GM12878 (cell line): ENCODE measurements around the gene TNXB.
"Not testable (repeated sequence)": the region's sequence is repeated elsewhere in the genome, so short reads cannot be mapped to it uniquely, and the experiment has no call there.

Experiments used
- EZH2 ChIP-seq: IDR thresholded peaks from 2 replicates; pipeline ENCODE4 v1.6.1; 2012; ENCODE audit warnings: low read depth, mild to moderate bottlenecking, control low read depth, inconsistent platforms, low read length, borderline replicate concordance; ENCODE audit not compliant: control insufficient read depth
- REST ChIP-seq: IDR thresholded peaks from 2 replicates; pipeline ENCODE4 v1.6.1; 2012; ENCODE audit warnings: mild to moderate bottlenecking, low read depth, low read length
- USF2 ChIP-seq: IDR thresholded peaks from 2 replicates; pipeline ENCODE4 v1.6.1; 2011; ENCODE audit warnings: low read depth, low read length, improper control_type of control experiment, borderline replicate concordance

DNA sequence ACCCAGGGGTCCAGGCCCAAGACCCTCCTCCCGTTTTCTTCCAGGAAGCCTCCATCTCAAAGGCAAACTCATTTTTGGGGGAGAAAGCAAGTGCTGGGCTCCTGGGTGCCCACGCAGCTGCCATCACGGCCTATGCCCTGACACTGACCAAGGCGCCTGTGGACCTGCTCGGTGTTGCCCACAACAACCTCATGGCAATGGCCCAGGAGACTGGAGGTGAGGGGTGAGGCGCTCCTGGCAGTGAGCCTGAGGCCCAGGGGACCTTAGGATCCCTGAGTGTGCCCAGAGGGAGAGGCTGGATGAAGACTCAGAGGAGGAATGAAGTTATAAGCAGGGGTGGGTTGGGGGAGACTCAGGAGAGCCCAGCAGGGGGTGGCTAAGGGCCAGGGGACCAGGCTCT is 112.8 kb downstream of the TNXB start:
- not testable (repeated sequence) for TF ChIP-seq EZH2, USF2, REST
